Tongue (tissue), 3 donors: ENCODE measurements around the gene TRIM39. TPM values are rescaled to one million over a fixed set of nuclear protein-coding genes. Genes with fewer than 3 reads are reported as not detected.
"Not testable (repeated sequence)": the region's sequence is repeated elsewhere in the genome, so short reads cannot be mapped to it uniquely, and the experiment has no call there.

ENCODE experiments used
- DNase-seq: peaks from one replicate; pipeline ENCODE4 v3.0.0-alpha.2; 2015
- small RNA-seq: library from RNA; depleted of rRNA; stranded (forward); fragments of <200 nt; gene quantifications from one replicate; pipeline ENCODE3, GENCODE V24; 2014; ENCODE audit warnings: low replicate concordance
- total RNA-seq: library from RNA; depleted of rRNA; stranded (reverse); fragments of >200 nt; gene quantifications from one replicate; pipeline ENCODE4 v1.2.3, GENCODE V29; 2014

TRIM39 gene
- total RNA-seq, 1 donor from 2014 or later: 7.4 TPM

GRCh38 chr6:30363459-30363858 lies 36.7 kb downstream of the TRIM39 start:
- DNase-seq: no peak

- no peak for DNase-seq
Observed at GRCh38 chr6:30364591-30364990, 37.9 kb downstream of the TRIM39 start.

- DNase-seq: not testable (repeated sequence)
Observed at GRCh38 chr6:30369280-30369679, 42.6 kb downstream of the TRIM39 start.

GRCh38 chr6:30378290-30378937 lies 51.7 kb downstream of the TRIM39 start:
- peak; percentile 43 for DNase-seq

- no peak for DNase-seq
Observed at GRCh38 chr6:30380464-30380863, 53.7 kb downstream of the TRIM39 start.

- no peak for DNase-seq
Observed at GRCh38 chr6:30386166-30386565, 59.4 kb downstream of the TRIM39 start.

GRCh38 chr6:30391240-30391639 lies 64.5 kb downstream of the TRIM39 start:
- DNase-seq: no peak

Small RNAs within 50 kb of the gene (small RNA-seq; reads per million reads assigned to genes)
- not detected for gene HLA-N

Other genes starting within 250 kb of the TRIM39 start
- gene TRIM31, start 213.8 kb upstream of the TRIM39 start, total RNA-seq: not detected
- gene TRIM40, start 190.8 kb upstream of the TRIM39 start, total RNA-seq: not detected
- 1.0 TPM for gene TRIM10, start 165.7 kb upstream of the TRIM39 start, total RNA-seq
- not detected for gene TRIM15, start 163.4 kb upstream of the TRIM39 start, total RNA-seq
- gene TRIM26, start 113.5 kb upstream of the TRIM39 start, total RNA-seq: 35.4 TPM
- gene RPP21, start 18.2 kb downstream of the TRIM39 start, total RNA-seq: 14.9 TPM
- gene HLA-E, start 162.6 kb downstream of the TRIM39 start, total RNA-seq: 179 TPM
- 40.2 TPM for gene GNL1, start 229.6 kb downstream of the TRIM39 start, total RNA-seq
- 5.8 TPM for gene PRR3, start 230.4 kb downstream of the TRIM39 start, total RNA-seq
- 36.4 TPM for gene ABCF1, start 244.5 kb downstream of the TRIM39 start, total RNA-seq